GM23338 (cell line): ENCODE measurements around the gene NHSL1.

Source experiments
- CREB1 ChIP-seq: fragments of 250-450 bp; sonication (Bioruptor Pico); IDR thresholded peaks from 2 replicates; pipeline ENCODE4 v1.5.0; 2020; ENCODE audit warnings: low read depth, mild to moderate bottlenecking, moderate library complexity
- EZH2 ChIP-seq: fragments of 200-600 bp; sonication (generic); IDR thresholded peaks from one replicate; pipeline ENCODE4 v1.8.0; 2017; ENCODE audit warnings: antibody characterized with exemption, mild to moderate bottlenecking, low read depth; ENCODE audit not compliant: unreplicated experiment
- EZH2phosphoT487 ChIP-seq: fragments of 200-600 bp; sonication (generic); IDR thresholded peaks from one replicate; pipeline ENCODE4 v1.8.1; 2018; ENCODE audit warnings: antibody characterized with exemption; ENCODE audit not compliant: unreplicated experiment
- NANOG ChIP-seq: IDR thresholded peaks from 2 replicates; pipeline ENCODE4 v1.6.1; 2016; ENCODE audit warnings: antibody characterized with exemption, borderline replicate concordance
- POLR2AphosphoS5 ChIP-seq: IDR thresholded peaks from 2 replicates; pipeline ENCODE4 v1.6.1; 2016; ENCODE audit warnings: antibody characterized with exemption, low read depth
- STAT1 ChIP-seq: IDR thresholded peaks from one replicate; pipeline ENCODE4 v1.6.1; 2016; ENCODE audit warnings: antibody characterized with exemption; ENCODE audit not compliant: unreplicated experiment
- TF ChIP-seq, protein P1 (sequence below), 2 experiments: fragments of 200-600 bp in 1 of 2; sonication (generic) in 1 of 2; conservative IDR thresholded peaks; 2 replicates each; pipeline versions ENCODE4 v1.5.1 to v1.6.1; 2016 to 2017; ENCODE audit warnings: antibody characterized with exemption in 2 of 2, low read depth in 2 of 2, mild to moderate bottlenecking in 2 of 2, moderate library complexity in 1 of 2
- TF ChIP-seq, protein P2 (sequence below): IDR thresholded peaks from one replicate; pipeline ENCODE4 v1.6.1; 2018; ENCODE audit warnings: antibody characterized with exemption; ENCODE audit not compliant: unreplicated experiment
- TF ChIP-seq, protein P3 (sequence below): fragments of 250-450 bp; sonication (Bioruptor Pico); IDR thresholded peaks from 2 replicates; pipeline ENCODE4 v1.5.0; 2020; ENCODE audit warnings: mild to moderate bottlenecking, moderate library complexity

DNA sequence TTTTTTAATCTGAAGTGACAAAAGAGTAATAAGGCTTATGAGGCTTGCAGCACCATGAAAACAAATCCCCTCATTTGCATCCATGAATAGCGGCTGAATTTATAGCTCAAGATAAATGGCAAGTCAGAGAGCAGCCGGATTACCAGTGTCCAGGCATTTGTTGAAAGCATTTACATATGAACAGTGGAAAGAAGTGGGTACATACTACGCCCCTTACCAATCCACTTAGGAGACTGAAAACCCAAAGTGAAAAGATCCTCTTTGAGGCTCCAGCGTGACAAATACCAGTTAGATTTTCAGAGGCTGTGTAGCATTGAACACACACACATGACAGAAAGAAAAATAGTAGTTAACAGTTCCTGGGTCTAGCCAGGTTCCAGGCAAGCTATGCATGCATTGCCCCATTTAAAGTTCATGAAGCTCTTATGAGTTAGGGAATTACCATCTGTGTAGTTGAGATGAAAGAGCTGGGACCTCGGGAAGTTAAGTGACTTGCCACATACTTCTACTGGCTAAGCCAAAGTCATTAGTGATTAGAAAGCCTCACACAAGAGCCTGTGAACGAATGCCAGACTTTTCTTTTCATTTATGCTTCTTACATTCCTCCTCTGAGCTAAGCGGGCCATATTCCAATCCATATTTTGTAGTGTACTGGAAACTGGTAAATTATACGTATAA is 28.3 kb upstream of the NHSL1 start:
- TF ChIP-seq, protein P1, sequence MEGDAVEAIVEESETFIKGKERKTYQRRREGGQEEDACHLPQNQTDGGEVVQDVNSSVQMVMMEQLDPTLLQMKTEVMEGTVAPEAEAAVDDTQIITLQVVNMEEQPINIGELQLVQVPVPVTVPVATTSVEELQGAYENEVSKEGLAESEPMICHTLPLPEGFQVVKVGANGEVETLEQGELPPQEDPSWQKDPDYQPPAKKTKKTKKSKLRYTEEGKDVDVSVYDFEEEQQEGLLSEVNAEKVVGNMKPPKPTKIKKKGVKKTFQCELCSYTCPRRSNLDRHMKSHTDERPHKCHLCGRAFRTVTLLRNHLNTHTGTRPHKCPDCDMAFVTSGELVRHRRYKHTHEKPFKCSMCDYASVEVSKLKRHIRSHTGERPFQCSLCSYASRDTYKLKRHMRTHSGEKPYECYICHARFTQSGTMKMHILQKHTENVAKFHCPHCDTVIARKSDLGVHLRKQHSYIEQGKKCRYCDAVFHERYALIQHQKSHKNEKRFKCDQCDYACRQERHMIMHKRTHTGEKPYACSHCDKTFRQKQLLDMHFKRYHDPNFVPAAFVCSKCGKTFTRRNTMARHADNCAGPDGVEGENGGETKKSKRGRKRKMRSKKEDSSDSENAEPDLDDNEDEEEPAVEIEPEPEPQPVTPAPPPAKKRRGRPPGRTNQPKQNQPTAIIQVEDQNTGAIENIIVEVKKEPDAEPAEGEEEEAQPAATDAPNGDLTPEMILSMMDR (conservative IDR thresholded peaks at IDR 0.05; ENCODE audit: low read depth in 2 of 2), result no peak
- no peak for TF ChIP-seq EZH2
- TF ChIP-seq POLR2AphosphoS5, result no peak
- TF ChIP-seq, protein P2, sequence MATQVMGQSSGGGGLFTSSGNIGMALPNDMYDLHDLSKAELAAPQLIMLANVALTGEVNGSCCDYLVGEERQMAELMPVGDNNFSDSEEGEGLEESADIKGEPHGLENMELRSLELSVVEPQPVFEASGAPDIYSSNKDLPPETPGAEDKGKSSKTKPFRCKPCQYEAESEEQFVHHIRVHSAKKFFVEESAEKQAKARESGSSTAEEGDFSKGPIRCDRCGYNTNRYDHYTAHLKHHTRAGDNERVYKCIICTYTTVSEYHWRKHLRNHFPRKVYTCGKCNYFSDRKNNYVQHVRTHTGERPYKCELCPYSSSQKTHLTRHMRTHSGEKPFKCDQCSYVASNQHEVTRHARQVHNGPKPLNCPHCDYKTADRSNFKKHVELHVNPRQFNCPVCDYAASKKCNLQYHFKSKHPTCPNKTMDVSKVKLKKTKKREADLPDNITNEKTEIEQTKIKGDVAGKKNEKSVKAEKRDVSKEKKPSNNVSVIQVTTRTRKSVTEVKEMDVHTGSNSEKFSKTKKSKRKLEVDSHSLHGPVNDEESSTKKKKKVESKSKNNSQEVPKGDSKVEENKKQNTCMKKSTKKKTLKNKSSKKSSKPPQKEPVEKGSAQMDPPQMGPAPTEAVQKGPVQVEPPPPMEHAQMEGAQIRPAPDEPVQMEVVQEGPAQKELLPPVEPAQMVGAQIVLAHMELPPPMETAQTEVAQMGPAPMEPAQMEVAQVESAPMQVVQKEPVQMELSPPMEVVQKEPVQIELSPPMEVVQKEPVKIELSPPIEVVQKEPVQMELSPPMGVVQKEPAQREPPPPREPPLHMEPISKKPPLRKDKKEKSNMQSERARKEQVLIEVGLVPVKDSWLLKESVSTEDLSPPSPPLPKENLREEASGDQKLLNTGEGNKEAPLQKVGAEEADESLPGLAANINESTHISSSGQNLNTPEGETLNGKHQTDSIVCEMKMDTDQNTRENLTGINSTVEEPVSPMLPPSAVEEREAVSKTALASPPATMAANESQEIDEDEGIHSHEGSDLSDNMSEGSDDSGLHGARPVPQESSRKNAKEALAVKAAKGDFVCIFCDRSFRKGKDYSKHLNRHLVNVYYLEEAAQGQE, result no peak
- TF ChIP-seq EZH2phosphoT487, result no peak
- TF ChIP-seq CREB1 (CRISPR knock-in tag), result no peak
- TF ChIP-seq, protein P3, sequence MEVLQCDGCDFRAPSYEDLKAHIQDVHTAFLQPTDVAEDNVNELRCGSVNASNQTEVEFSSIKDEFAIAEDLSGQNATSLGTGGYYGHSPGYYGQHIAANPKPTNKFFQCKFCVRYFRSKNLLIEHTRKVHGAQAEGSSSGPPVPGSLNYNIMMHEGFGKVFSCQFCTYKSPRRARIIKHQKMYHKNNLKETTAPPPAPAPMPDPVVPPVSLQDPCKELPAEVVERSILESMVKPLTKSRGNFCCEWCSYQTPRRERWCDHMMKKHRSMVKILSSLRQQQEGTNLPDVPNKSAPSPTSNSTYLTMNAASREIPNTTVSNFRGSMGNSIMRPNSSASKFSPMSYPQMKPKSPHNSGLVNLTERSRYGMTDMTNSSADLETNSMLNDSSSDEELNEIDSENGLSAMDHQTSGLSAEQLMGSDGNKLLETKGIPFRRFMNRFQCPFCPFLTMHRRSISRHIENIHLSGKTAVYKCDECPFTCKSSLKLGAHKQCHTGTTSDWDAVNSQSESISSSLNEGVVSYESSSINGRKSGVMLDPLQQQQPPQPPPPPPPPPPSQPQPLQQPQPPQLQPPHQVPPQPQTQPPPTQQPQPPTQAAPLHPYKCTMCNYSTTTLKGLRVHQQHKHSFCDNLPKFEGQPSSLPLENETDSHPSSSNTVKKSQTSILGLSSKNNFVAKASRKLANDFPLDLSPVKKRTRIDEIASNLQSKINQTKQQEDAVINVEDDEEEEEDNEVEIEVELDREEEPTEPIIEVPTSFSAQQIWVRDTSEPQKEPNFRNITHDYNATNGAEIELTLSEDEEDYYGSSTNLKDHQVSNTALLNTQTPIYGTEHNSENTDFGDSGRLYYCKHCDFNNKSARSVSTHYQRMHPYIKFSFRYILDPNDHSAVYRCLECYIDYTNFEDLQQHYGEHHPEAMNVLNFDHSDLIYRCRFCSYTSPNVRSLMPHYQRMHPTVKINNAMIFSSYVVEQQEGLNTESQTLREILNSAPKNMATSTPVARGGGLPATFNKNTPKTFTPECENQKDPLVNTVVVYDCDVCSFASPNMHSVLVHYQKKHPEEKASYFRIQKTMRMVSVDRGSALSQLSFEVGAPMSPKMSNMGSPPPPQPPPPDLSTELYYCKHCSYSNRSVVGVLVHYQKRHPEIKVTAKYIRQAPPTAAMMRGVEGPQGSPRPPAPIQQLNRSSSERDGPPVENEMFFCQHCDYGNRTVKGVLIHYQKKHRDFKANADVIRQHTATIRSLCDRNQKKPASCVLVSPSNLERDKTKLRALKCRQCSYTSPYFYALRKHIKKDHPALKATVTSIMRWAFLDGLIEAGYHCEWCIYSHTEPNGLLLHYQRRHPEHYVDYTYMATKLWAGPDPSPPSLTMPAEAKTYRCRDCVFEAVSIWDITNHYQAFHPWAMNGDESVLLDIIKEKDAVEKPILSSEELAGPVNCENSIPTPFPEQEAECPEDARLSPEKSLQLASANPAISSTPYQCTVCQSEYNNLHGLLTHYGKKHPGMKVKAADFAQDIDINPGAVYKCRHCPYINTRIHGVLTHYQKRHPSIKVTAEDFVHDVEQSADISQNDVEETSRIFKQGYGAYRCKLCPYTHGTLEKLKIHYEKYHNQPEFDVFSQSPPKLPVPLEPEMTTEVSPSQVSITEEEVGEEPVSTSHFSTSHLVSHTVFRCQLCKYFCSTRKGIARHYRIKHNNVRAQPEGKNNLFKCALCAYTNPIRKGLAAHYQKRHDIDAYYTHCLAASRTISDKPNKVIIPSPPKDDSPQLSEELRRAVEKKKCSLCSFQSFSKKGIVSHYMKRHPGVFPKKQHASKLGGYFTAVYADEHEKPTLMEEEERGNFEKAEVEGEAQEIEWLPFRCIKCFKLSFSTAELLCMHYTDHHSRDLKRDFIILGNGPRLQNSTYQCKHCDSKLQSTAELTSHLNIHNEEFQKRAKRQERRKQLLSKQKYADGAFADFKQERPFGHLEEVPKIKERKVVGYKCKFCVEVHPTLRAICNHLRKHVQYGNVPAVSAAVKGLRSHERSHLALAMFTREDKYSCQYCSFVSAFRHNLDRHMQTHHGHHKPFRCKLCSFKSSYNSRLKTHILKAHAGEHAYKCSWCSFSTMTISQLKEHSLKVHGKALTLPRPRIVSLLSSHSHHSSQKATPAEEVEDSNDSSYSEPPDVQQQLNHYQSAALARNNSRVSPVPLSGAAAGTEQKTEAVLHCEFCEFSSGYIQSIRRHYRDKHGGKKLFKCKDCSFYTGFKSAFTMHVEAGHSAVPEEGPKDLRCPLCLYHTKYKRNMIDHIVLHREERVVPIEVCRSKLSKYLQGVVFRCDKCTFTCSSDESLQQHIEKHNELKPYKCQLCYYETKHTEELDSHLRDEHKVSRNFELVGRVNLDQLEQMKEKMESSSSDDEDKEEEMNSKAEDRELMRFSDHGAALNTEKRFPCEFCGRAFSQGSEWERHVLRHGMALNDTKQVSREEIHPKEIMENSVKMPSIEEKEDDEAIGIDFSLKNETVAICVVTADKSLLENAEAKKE (CRISPR knock-in tag), result no peak
- no peak for TF ChIP-seq STAT1
- TF ChIP-seq NANOG, result no peak
